Loucy (cell line): Measurements from ENCODE around the gene SRGAP2C.
"Not testable (repeated sequence)": the region's sequence is repeated elsewhere in the genome, so short reads cannot be mapped to it uniquely, and the experiment has no call there.

Experiments
- EZH2phosphoT487 ChIP-seq: fragments of 200-600 bp; IDR thresholded peaks from 2 replicates; pipeline ENCODE4 v1.6.1; 2018; ENCODE audit warnings: antibody characterized with exemption, mild to moderate bottlenecking, moderate library complexity, borderline replicate concordance
- TF ChIP-seq, protein P1 (sequence below): fragments of 200-600 bp; sonication (generic); conservative IDR thresholded peaks from 2 replicates; pipeline ENCODE4 v1.5.1; 2014; ENCODE audit warnings: mild to moderate bottlenecking, antibody characterized with exemption, low read length

DNA sequence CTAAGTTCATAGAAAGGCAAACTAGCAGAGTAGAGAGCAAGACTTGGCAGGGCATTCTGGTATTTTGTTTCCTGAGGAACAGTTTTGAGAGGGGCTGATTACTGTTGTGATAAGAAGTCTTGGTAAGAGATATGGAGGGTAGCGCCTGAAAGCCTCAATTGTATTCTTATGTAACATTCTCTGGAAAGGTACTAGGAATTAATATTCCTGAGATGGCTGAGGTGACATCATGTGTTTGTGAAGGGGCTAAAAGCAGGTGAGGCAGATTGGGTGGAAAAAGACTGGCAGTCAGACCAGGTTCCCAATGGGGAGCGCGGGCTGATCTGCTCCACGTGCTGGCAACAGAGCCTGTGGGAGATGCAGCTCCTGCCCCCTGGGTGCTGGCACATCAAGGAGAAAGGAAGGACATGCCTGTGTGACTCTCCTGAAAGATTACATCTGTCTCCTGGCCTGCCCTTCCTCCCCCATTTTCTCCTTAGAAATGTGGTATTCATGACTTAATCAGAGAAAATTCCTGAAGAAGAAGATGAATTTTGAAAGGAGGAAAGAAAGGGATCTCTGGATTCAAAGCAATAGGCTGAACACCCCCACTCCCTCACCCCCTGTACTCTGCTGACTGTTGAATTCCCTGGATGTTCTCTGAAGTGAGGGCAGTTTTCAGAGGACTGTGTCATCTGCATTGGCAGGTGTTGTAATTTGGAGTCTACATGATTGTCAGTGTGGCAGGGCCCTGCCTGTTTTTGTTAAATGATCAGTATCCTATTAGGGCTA, 94.2 kb downstream of the SRGAP2C start:
- TF ChIP-seq, protein P1, sequence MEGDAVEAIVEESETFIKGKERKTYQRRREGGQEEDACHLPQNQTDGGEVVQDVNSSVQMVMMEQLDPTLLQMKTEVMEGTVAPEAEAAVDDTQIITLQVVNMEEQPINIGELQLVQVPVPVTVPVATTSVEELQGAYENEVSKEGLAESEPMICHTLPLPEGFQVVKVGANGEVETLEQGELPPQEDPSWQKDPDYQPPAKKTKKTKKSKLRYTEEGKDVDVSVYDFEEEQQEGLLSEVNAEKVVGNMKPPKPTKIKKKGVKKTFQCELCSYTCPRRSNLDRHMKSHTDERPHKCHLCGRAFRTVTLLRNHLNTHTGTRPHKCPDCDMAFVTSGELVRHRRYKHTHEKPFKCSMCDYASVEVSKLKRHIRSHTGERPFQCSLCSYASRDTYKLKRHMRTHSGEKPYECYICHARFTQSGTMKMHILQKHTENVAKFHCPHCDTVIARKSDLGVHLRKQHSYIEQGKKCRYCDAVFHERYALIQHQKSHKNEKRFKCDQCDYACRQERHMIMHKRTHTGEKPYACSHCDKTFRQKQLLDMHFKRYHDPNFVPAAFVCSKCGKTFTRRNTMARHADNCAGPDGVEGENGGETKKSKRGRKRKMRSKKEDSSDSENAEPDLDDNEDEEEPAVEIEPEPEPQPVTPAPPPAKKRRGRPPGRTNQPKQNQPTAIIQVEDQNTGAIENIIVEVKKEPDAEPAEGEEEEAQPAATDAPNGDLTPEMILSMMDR = not testable (repeated sequence)
- not testable (repeated sequence) for TF ChIP-seq EZH2phosphoT487
